Endothelial cell of umbilical vein (primary cell): Measurements from ENCODE around the gene KCNJ6.

ENCODE experiments used
- EZH2 ChIP-seq: IDR thresholded peaks from 2 replicates; pipeline ENCODE4 v1.6.1; 2012; ENCODE audit warnings: borderline replicate concordance, low read depth, mild to moderate bottlenecking, moderate library complexity, low read length, inconsistent platforms; ENCODE audit not compliant: severe bottlenecking
- GATA2 ChIP-seq: IDR thresholded peaks from 2 replicates; pipeline ENCODE4 v1.7.0; 2011; ENCODE audit warnings: low read depth, mild to moderate bottlenecking, moderate library complexity, mixed read lengths, low read length; ENCODE audit not compliant: insufficient read length, insufficient read depth
- MAX ChIP-seq: IDR thresholded peaks from 2 replicates; pipeline ENCODE4 v1.6.1; 2011; ENCODE audit not compliant: insufficient read depth, insufficient read length
- POLR2A ChIP-seq: IDR thresholded peaks from 2 replicates; pipeline ENCODE4 v1.6.1; 2012; ENCODE audit warnings: low read depth, mild to moderate bottlenecking, control low read depth, low read length
- TF ChIP-seq, protein P1 (sequence below), 2 donors: IDR thresholded peaks; 1 replicate in 1 of 2; 2 replicates in 1 of 2; pipeline ENCODE4 v1.5.1; 2011; ENCODE audit warnings: low read length in 2 of 2, mild to moderate bottlenecking in 2 of 2, moderate library complexity in 2 of 2, control low read depth in 1 of 2, inconsistent platforms in 1 of 2, low read depth in 1 of 2; ENCODE audit not compliant: insufficient read depth in 1 of 2; ENCODE audit errors: extremely low read depth in 1 of 2

- TF ChIP-seq, protein P1, sequence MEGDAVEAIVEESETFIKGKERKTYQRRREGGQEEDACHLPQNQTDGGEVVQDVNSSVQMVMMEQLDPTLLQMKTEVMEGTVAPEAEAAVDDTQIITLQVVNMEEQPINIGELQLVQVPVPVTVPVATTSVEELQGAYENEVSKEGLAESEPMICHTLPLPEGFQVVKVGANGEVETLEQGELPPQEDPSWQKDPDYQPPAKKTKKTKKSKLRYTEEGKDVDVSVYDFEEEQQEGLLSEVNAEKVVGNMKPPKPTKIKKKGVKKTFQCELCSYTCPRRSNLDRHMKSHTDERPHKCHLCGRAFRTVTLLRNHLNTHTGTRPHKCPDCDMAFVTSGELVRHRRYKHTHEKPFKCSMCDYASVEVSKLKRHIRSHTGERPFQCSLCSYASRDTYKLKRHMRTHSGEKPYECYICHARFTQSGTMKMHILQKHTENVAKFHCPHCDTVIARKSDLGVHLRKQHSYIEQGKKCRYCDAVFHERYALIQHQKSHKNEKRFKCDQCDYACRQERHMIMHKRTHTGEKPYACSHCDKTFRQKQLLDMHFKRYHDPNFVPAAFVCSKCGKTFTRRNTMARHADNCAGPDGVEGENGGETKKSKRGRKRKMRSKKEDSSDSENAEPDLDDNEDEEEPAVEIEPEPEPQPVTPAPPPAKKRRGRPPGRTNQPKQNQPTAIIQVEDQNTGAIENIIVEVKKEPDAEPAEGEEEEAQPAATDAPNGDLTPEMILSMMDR (IDR thresholded peaks at IDR 0.05; ENCODE audit: extremely low read depth in 1 of 2, insufficient read depth in 1 of 2, low read depth in 1 of 2, low read length in 2 of 2) = no peak
- no peak for TF ChIP-seq EZH2
- TF ChIP-seq MAX = no peak
- TF ChIP-seq POLR2A = no peak
- peak; percentile 69 for TF ChIP-seq GATA2
Measured at GRCh38 chr21:37564341-37564923, 351.8 kb downstream of the KCNJ6 start.
